GM12878 (cell line): ENCODE data around the gene LRP1B. TPM values are rescaled to one million over a fixed set of nuclear protein-coding genes. Genes with fewer than 3 reads are reported as not detected.

ENCODE experiments used
- ATAC-seq: fragments of 200-7000 bp; cut with Tn5 transposase; 3 replicates; pipeline ENCODE4 v1.9.1; 2020; ENCODE audit warnings: mild to moderate bottlenecking, moderate library complexity
- BruUV-seq: library from RNA; stranded (reverse); fragments of 400-500 nt; replicated peaks from 2 replicates; lab custom pipeline; 2021; lab: Mats Ljungman, UMichigan
- CTCF ChIA-PET: fragments of 300-600 bp; sonication (Branson Sonifier 250); formaldehyde crosslinking; extraction: SDS; loops from one replicate; lab custom pipeline; 2021; ENCODE audit warnings: inconsistent platforms; lab: Yijun Ruan, JAX
- POLR2A ChIA-PET: fragments of 350-600 bp; formaldehyde crosslinking; extraction: SDS; loops from one replicate; lab custom pipeline; 2021; ENCODE audit warnings: inconsistent platforms; lab: Charles Lee
- RAD21 ChIA-PET: fragments of 300-600 bp; sonication (Branson Sonifier 250); formaldehyde crosslinking; loops from one replicate; lab custom pipeline; 2023; ENCODE audit warnings: antibody characterized with exemption; ENCODE audit not compliant: unreplicated experiment; lab: Charles Lee
- SMC1A ChIA-PET: fragments of 300-600 bp; sonication (Branson Sonifier 250); formaldehyde crosslinking; loops from one replicate; lab custom pipeline; 2023; ENCODE audit not compliant: unreplicated experiment, uncharacterized antibody; lab: Charles Lee
- DNase-seq: peaks from one replicate; pipeline ENCODE4 v3.0.0-alpha.2; 2011; ENCODE audit warnings: low read depth, low spot score
- FAIRE-seq: peaks from 3 replicates; lab custom pipeline; 2011; peaks lifted over from hg19 to GRCh38; lab: Jason Lieb, UNC
- H2AFZ ChIP-seq: 2 replicates; pipeline ENCODE4 v1.6.0; 2011; ENCODE audit warnings: low read depth, low read length, control low read depth; ENCODE audit not compliant: control insufficient read depth
- H3K27ac ChIP-seq: 2 replicates; pipeline ENCODE4 v1.5.1; 2011; ENCODE audit warnings: control low read depth; ENCODE audit not compliant: control insufficient read depth, insufficient read depth
- H3K27me3 ChIP-seq, 2 experiments: replicated peaks in 1 of 2; 2 replicates each; pipeline versions ENCODE4 v1.6.0 to v1.6.1; 2011; ENCODE audit warnings: low read length in 1 of 2; ENCODE audit not compliant: control insufficient read depth in 2 of 2, insufficient read depth in 2 of 2
- H3K36me3 ChIP-seq, 2 experiments: 2 replicates each; pipeline ENCODE4 v1.5.1; 2011; ENCODE audit warnings: low read length in 1 of 2; ENCODE audit not compliant: control insufficient read depth in 2 of 2, insufficient read depth in 2 of 2
- H3K4me1 ChIP-seq: 2 replicates; pipeline ENCODE4 v1.6.1; 2011; ENCODE audit warnings: mild to moderate bottlenecking, low read length, moderate library complexity, mixed read lengths; ENCODE audit not compliant: control insufficient read depth, insufficient read depth
- H3K4me2 ChIP-seq: 2 replicates; pipeline ENCODE4 v1.6.0; 2011; ENCODE audit warnings: control low read depth; ENCODE audit not compliant: control insufficient read depth, insufficient read depth
- H3K4me3 ChIP-seq: fragments of 200-600 bp; sonication (generic); 2 replicates; pipeline ENCODE4 v1.5.1; 2016
- H3K79me2 ChIP-seq: 2 replicates; pipeline ENCODE4 v1.6.0; 2011; ENCODE audit warnings: low read length; ENCODE audit not compliant: control insufficient read depth, insufficient read depth
- H3K9ac ChIP-seq: 2 replicates; pipeline ENCODE4 v1.8.0; 2011; ENCODE audit warnings: low read length, control low read depth, mixed read lengths; ENCODE audit not compliant: control insufficient read depth, insufficient read depth
- H3K9me3 ChIP-seq: replicated peaks from 3 replicates; pipeline ENCODE4 v1.5.1; 2011; ENCODE audit warnings: mild to moderate bottlenecking, low read length; ENCODE audit not compliant: control insufficient read depth, insufficient read depth
- H4K20me1 ChIP-seq: 2 replicates; pipeline ENCODE4 v1.6.0; 2011; ENCODE audit not compliant: control insufficient read depth, insufficient read depth
- CHD4 ChIP-seq: fragments of 200-600 bp; sonication (generic); IDR thresholded peaks from 2 replicates; pipeline ENCODE4 v1.6.1; 2016; ENCODE audit warnings: mild to moderate bottlenecking
- EZH2 ChIP-seq: IDR thresholded peaks from 2 replicates; pipeline ENCODE4 v1.6.1; 2012; ENCODE audit warnings: low read depth, mild to moderate bottlenecking, control low read depth, inconsistent platforms, low read length, borderline replicate concordance; ENCODE audit not compliant: control insufficient read depth
- HDGF ChIP-seq: fragments of 450-650 bp; IDR thresholded peaks from 2 replicates; pipeline ENCODE4 v1.6.1; 2016; ENCODE audit warnings: antibody characterized with exemption
- MTA2 ChIP-seq: fragments of 450-650 bp; IDR thresholded peaks from 2 replicates; pipeline ENCODE4 v1.6.1; 2016; ENCODE audit warnings: low read depth, mild to moderate bottlenecking, moderate library complexity
- MYB ChIP-seq: fragments of 150-350 bp; IDR thresholded peaks from 2 replicates; pipeline ENCODE4 v1.6.1; 2014; ENCODE audit warnings: mild to moderate bottlenecking, low read depth, low read length, borderline replicate concordance
- PBX3 ChIP-seq: IDR thresholded peaks from 2 replicates; pipeline ENCODE4 v1.6.1; 2011; ENCODE audit warnings: mild to moderate bottlenecking, low read depth, low read length, moderate library complexity; ENCODE audit not compliant: insufficient replicate concordance
- PML ChIP-seq: IDR thresholded peaks from 2 replicates; pipeline ENCODE4 v1.6.1; 2012; ENCODE audit warnings: low read length, inconsistent platforms
- POLR2A ChIP-seq: IDR thresholded peaks from 2 replicates; pipeline ENCODE4 v1.6.1; 2011; ENCODE audit warnings: low read depth, mild to moderate bottlenecking, low read length
- POLR2AphosphoS2 ChIP-seq: IDR thresholded peaks from 2 replicates; pipeline ENCODE4 v1.6.1; 2011; ENCODE audit warnings: low read depth, mild to moderate bottlenecking, low read length, improper control_type of control experiment, moderate library complexity
- PRDM15 ChIP-seq: fragments of 450-650 bp; formaldehyde crosslinking; IDR thresholded peaks from 2 replicates; pipeline ENCODE4 v1.4.0; 2020; ENCODE audit warnings: mild to moderate bottlenecking, moderate library complexity
- SMC3 ChIP-seq: IDR thresholded peaks from 2 replicates; pipeline ENCODE4 v1.6.1; 2011; ENCODE audit warnings: low read length, improper control_type of control experiment, borderline replicate concordance
- SRF ChIP-seq, 2 experiments: IDR thresholded peaks; 2 replicates each; pipeline ENCODE4 v1.6.1; 2011; ENCODE audit warnings: low read depth in 2 of 2, low read length in 2 of 2, mild to moderate bottlenecking in 1 of 2, moderate library complexity in 1 of 2
- TAF1 ChIP-seq: IDR thresholded peaks from 2 replicates; pipeline ENCODE4 v1.6.1; 2011; ENCODE audit warnings: mild to moderate bottlenecking, low read depth, low read length, borderline replicate concordance
- TCF3 ChIP-seq: IDR thresholded peaks from 2 replicates; pipeline ENCODE4 v1.6.1; 2012; ENCODE audit warnings: low read depth, mild to moderate bottlenecking, low read length, borderline replicate concordance; ENCODE audit not compliant: insufficient read depth
- WRNIP1 ChIP-seq: IDR thresholded peaks from 2 replicates; pipeline ENCODE4 v1.6.1; 2011; ENCODE audit warnings: low read depth, low read length, improper control_type of control experiment, borderline replicate concordance
- ZNF384 ChIP-seq: IDR thresholded peaks from 2 replicates; pipeline ENCODE4 v1.6.1; 2012; ENCODE audit warnings: low read depth, mild to moderate bottlenecking, low read length, improper control_type of control experiment, borderline replicate concordance
- ZSCAN29 ChIP-seq: fragments of 450-650 bp; IDR thresholded peaks from 2 replicates; pipeline ENCODE4 v1.6.1; 2017; ENCODE audit warnings: mild to moderate bottlenecking, moderate library complexity
- ZZZ3 ChIP-seq: IDR thresholded peaks from 2 replicates; pipeline ENCODE4 v1.6.1; 2011; ENCODE audit warnings: low read depth; ENCODE audit not compliant: control insufficient read depth, insufficient read length
- WGBS: methylation state at CpG from one replicate; pipeline ENCODE4 v1.1.6; 2016; ENCODE audit warnings: low lambda C conversion rate; ENCODE audit not compliant: insufficient replicate concordance, insufficient coverage; ENCODE audit errors: missing lambda C conversion rate; 5-methylcytosine and 5-hydroxymethylcytosine counted together
- in situ Hi-C: fragments of 300-500 bp; cut with MboI; formaldehyde crosslinking; loops from 9 replicates; pipeline ENCODE4 v1.14.3; 2018; ENCODE audit warnings: mixed read lengths
- intact Hi-C: fragments of 100-400 bp; cut with micrococcal nuclease; formaldehyde crosslinking; loops from one replicate; pipeline ENCODE4 v1.14.2; 2022; ENCODE audit not compliant: unreplicated experiment
- polyA plus RNA-seq, 11 experiments: library from polyadenylated mRNA; depleted of rRNA in 4 of 11; unstranded in 6 of 11; stranded (reverse) in 5 of 11; fragments of >200 nt; fragmentation: Nextera tagmentation in 4 of 11; fragmentation: Illumina TruSeq in 1 of 11; extraction: Ambion mirVana in 4 of 11; extraction: Trizol in 1 of 11; gene quantifications; 1 replicate in 1 of 11; 2 replicates in 10 of 11; pipeline versions ENCODE4 v1.2.1 to v1.2.3, GENCODE V29; 2011 to 2016; ENCODE audit warnings: inconsistent platforms in 2 of 11, missing spikeins in 2 of 11, low read depth in 1 of 11
- total RNA-seq, 4 experiments: library from RNA; depleted of rRNA in 3 of 4; stranded (reverse); fragments of >200 nt in 3 of 4; fragmentation: Illumina TruSeq in 1 of 4; extraction: Trizol in 1 of 4; gene quantifications; 2 replicates each; pipeline versions ENCODE4 v1.2.1 to v1.2.3, GENCODE V29; 2013 to 2021
- TF ChIP-seq, protein P1 (sequence below), 3 experiments: IDR thresholded peaks in 2 of 3; conservative IDR thresholded peaks in 1 of 3; 2 replicates each; pipeline ENCODE4 v1.5.1; 2011; ENCODE audit warnings: low read depth in 3 of 3, low read length in 3 of 3, mild to moderate bottlenecking in 3 of 3, control low read depth in 2 of 3, moderate library complexity in 2 of 3, inconsistent platforms in 1 of 3, mixed read lengths in 1 of 3; ENCODE audit not compliant: control insufficient read depth in 2 of 3, insufficient read depth in 1 of 3; ENCODE audit errors: extremely low read depth in 1 of 3

LRP1B gene
- total and polyA plus RNA-seq, 10 of the 15 experiments (the other 5 are each of a cell fraction or from before 2014, with no cell fraction given): under 0.01 to 0.06 (median 0.03) TPM; not detected in 5

GRCh38 chr2:142075826-142076225, 55.0 kb downstream of the LRP1B start:
- Histone ChIP-seq H2AFZ (no peak overlapping the region), H3K79me2 (no peaks in the 10 kb centered on the region), H3K27ac (no peak overlapping the region), H3K9ac (no peak overlapping the region), H3K9me3 (no peaks in the 10 kb centered on the region), H3K4me2 (no peak overlapping the region), H4K20me1 (no peaks in the 10 kb centered on the region), H3K27me3 (no peaks in the 10 kb centered on the region), H3K4me1 (no peaks in the 10 kb centered on the region), H3K36me3 (no peaks in the 10 kb centered on the region)
- intact Hi-C loops (no loop called here), in situ Hi-C loops (no loop called here)
- no peak for ATAC-seq
- no peak for DNase-seq
- ChIA-PET SMC1A (interaction anchor here (1.0 kb wide), 1 partner anchor 12 kb away, joined by 3 read pairs; no protein-coding TSS in a partner anchor), RAD21 (no interaction called here), CTCF (no interaction called here), POLR2A (no interaction called here)
- 0% methylated on average over 2 of the region's 2 CpGs for WGBS
- no TSS peak for BruUV-seq
- FAIRE-seq: no peak
- TF ChIP-seq CHD4: no peak
- no peak for TF ChIP-seq MYB
- no peak for TF ChIP-seq POLR2AphosphoS2
- no peak for TF ChIP-seq TAF1
- no peak for TF ChIP-seq SRF (IDR thresholded peaks at IDR 0.05; ENCODE audit: low read depth in 2 of 2, low read length in 2 of 2)
- TF ChIP-seq, protein P1, sequence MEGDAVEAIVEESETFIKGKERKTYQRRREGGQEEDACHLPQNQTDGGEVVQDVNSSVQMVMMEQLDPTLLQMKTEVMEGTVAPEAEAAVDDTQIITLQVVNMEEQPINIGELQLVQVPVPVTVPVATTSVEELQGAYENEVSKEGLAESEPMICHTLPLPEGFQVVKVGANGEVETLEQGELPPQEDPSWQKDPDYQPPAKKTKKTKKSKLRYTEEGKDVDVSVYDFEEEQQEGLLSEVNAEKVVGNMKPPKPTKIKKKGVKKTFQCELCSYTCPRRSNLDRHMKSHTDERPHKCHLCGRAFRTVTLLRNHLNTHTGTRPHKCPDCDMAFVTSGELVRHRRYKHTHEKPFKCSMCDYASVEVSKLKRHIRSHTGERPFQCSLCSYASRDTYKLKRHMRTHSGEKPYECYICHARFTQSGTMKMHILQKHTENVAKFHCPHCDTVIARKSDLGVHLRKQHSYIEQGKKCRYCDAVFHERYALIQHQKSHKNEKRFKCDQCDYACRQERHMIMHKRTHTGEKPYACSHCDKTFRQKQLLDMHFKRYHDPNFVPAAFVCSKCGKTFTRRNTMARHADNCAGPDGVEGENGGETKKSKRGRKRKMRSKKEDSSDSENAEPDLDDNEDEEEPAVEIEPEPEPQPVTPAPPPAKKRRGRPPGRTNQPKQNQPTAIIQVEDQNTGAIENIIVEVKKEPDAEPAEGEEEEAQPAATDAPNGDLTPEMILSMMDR (IDR thresholded peaks at IDR 0.05 in 2 of 3, conservative IDR thresholded peaks at IDR 0.05 in 1 of 3; ENCODE audit: control insufficient read depth in 2 of 3, extremely low read depth in 1 of 3, insufficient read depth in 1 of 3, low read depth in 3 of 3, low read length in 3 of 3): no peak
- no peak for TF ChIP-seq PRDM15
- TF ChIP-seq SMC3: no peak
- TF ChIP-seq TCF3: no peak
- no peak for TF ChIP-seq ZSCAN29
- no peak for TF ChIP-seq WRNIP1
- no peak for TF ChIP-seq EZH2
- no peak for TF ChIP-seq ZNF384
- no peak for TF ChIP-seq PBX3
- TF ChIP-seq HDGF: no peak
- TF ChIP-seq MTA2: no peak
- TF ChIP-seq ZZZ3: no peak
- TF ChIP-seq POLR2A: no peak
- no peak for TF ChIP-seq PML
- TF ChIP-seq, all 136 proteins: peak for 0
- no peak overlapping the region for H3K4me3 ChIP-seq
